CD14-positive monocyte (primary cell): ENCODE results near the gene RAMAC. TPM values are rescaled to one million over a fixed set of nuclear protein-coding genes. Genes with fewer than 3 reads are reported as not detected.
"Not testable (repeated sequence)": the region's sequence is repeated elsewhere in the genome, so short reads cannot be mapped to it uniquely, and the experiment has no call there.

Source experiments
- DNase-seq, 3 donors: peaks; one replicate each; pipeline ENCODE4 v3.0.0-alpha.2; 2011 to 2022
- H2AFZ ChIP-seq: 2 replicates; pipeline ENCODE4 v1.6.0; 2012; ENCODE audit warnings: mild to moderate bottlenecking, low read depth, low read length, inconsistent platforms; ENCODE audit not compliant: insufficient read depth, poor library complexity, severe bottlenecking
- H3K27ac ChIP-seq, 2 donors: 1 replicate in 1 of 2; 2 replicates in 1 of 2; pipeline ENCODE4 v1.5.1; 2012 to 2013; ENCODE audit warnings: low read length in 2 of 2, control low read depth in 1 of 2, inconsistent platforms in 1 of 2, low read depth in 1 of 2, mild to moderate bottlenecking in 1 of 2
- H3K27me3 ChIP-seq, 2 donors: one replicate each; pipeline versions ENCODE4 v1.6.0 to v1.6.1; 2011 to 2013; ENCODE audit warnings: low read length in 2 of 2; ENCODE audit not compliant: control insufficient read depth in 2 of 2, insufficient read depth in 2 of 2
- H3K36me3 ChIP-seq, 2 donors: replicated peaks in 1 of 2; 1 replicate in 1 of 2; 2 replicates in 1 of 2; pipeline versions ENCODE4 v1.5.1 to v1.6.1; 2012 to 2013; ENCODE audit warnings: low read length in 2 of 2, control low read depth in 1 of 2, inconsistent platforms in 1 of 2, mild to moderate bottlenecking in 1 of 2; ENCODE audit not compliant: insufficient read depth in 2 of 2, control insufficient read depth in 1 of 2
- H3K4me1 ChIP-seq, 2 donors: 1 replicate in 1 of 2; 2 replicates in 1 of 2; pipeline versions ENCODE4 v1.5.1 to v1.6.1; 2012 to 2013; ENCODE audit warnings: low read length in 2 of 2, control low read depth in 1 of 2, inconsistent platforms in 1 of 2, mild to moderate bottlenecking in 1 of 2, moderate library complexity in 1 of 2; ENCODE audit not compliant: insufficient read depth in 2 of 2, control insufficient read depth in 1 of 2
- H3K4me2 ChIP-seq: replicated peaks from 2 replicates; pipeline ENCODE3; 2012; ENCODE audit warnings: low read length, moderate library complexity, mild to moderate bottlenecking; ENCODE audit not compliant: poor library complexity, severe bottlenecking; ENCODE audit errors: extremely low read depth
- H3K4me3 ChIP-seq, 3 experiments: fragments of 200-600 bp in 1 of 3; sonication (generic) in 1 of 3; replicated peaks in 1 of 3; 1 replicate in 2 of 3; 2 replicates in 1 of 3; pipeline ENCODE4 v1.5.1; 2011 to 2013; ENCODE audit warnings: low read length in 3 of 3, mild to moderate bottlenecking in 3 of 3, control low read depth in 2 of 3, low read depth in 2 of 3, inconsistent platforms in 1 of 3, moderate library complexity in 1 of 3
- H3K79me2 ChIP-seq: 2 replicates; pipeline ENCODE4 v1.6.0; 2012; ENCODE audit warnings: mild to moderate bottlenecking, control low read depth, inconsistent platforms, low read length, moderate library complexity; ENCODE audit not compliant: insufficient read depth
- H3K9ac ChIP-seq: 2 replicates; pipeline ENCODE4 v1.6.0; 2017; ENCODE audit warnings: low read length, mild to moderate bottlenecking; ENCODE audit not compliant: insufficient read depth, poor library complexity, severe bottlenecking
- H3K9me3 ChIP-seq, 2 donors: replicated peaks in 1 of 2; 1 replicate in 1 of 2; 2 replicates in 1 of 2; pipeline versions ENCODE4 v1.5.1 to v1.6.1; 2012 to 2013; ENCODE audit warnings: low read length in 2 of 2, control low read depth in 1 of 2; ENCODE audit not compliant: control insufficient read depth in 1 of 2, insufficient read depth in 1 of 2
- H4K20me1 ChIP-seq: 2 replicates; pipeline ENCODE4 v1.6.0; 2012; ENCODE audit warnings: mild to moderate bottlenecking, low read length, control low read depth, moderate library complexity; ENCODE audit not compliant: insufficient read depth
- H3K27ac Mint-ChIP-seq, 7 donors: one replicate each; pipeline ENCODE4 v1.8.0; 2020; ENCODE audit warnings: mild to moderate bottlenecking in 7 of 7, mixed read lengths in 7 of 7, moderate library complexity in 6 of 7, inconsistent platforms in 2 of 7
- H3K27me3 Mint-ChIP-seq, 3 donors: one replicate each; pipeline ENCODE4 v1.8.0; 2021 to 2022; ENCODE audit warnings: low read depth in 3 of 3, mild to moderate bottlenecking in 3 of 3, mixed read lengths in 3 of 3, moderate library complexity in 3 of 3, inconsistent platforms in 1 of 3
- H3K36me3 Mint-ChIP-seq, 2 donors: one replicate each; pipeline ENCODE4 v1.8.0; 2020; ENCODE audit warnings: mixed read lengths in 2 of 2, inconsistent platforms in 1 of 2, mild to moderate bottlenecking in 1 of 2
- H3K4me1 Mint-ChIP-seq: one replicate; pipeline ENCODE4 v1.8.0; 2020; ENCODE audit warnings: mild to moderate bottlenecking, mixed read lengths
- H3K4me3 Mint-ChIP-seq, 2 donors: one replicate each; pipeline ENCODE4 v1.8.0; 2020; ENCODE audit warnings: mild to moderate bottlenecking in 2 of 2, mixed read lengths in 2 of 2, moderate library complexity in 1 of 2
- H3K9me3 Mint-ChIP-seq, 7 donors: one replicate each; pipeline ENCODE4 v1.8.0; 2020 to 2022; ENCODE audit warnings: mixed read lengths in 7 of 7, mild to moderate bottlenecking in 6 of 7, moderate library complexity in 6 of 7, inconsistent platforms in 2 of 7
- CTCF ChIP-seq: fragments of 200-600 bp; IDR thresholded peaks from one replicate; pipeline ENCODE4 v1.8.0; 2022; ENCODE audit warnings: antibody characterized with exemption, mild to moderate bottlenecking
- WGBS: methylation state at CpG from one replicate; pipeline ENCODE4 v1.1.5; 2013; ENCODE audit warnings: missing lambda C conversion rate; ENCODE audit not compliant: insufficient coverage; 5-methylcytosine and 5-hydroxymethylcytosine counted together
- intact Hi-C, 2 donors: fragments of 100-400 bp; cut with micrococcal nuclease; formaldehyde crosslinking; loops; one replicate each; pipeline versions ENCODE4 v1.15.0 to v1.15.1; 2023
- polyA plus RNA-seq, 3 donors: library from polyadenylated mRNA; depleted of rRNA in 1 of 3; unstranded in 2 of 3; stranded (reverse) in 1 of 3; fragments of 300-500 nt in 2 of 3; fragments of >200 nt in 1 of 3; fragmentation: Illumina TruSeq in 2 of 3; gene quantifications; 1 replicate in 2 of 3; 2 replicates in 1 of 3; pipeline ENCODE4 v1.2.3, GENCODE V29; 2012 to 2021

The RAMAC gene
- polyA plus RNA-seq, 3 donors, result 6.1 to 39.9 (median 27.7) TPM

- Mint-ChIP-seq H3K4me3 (peak overlapping the region; percentile 85 to 95), H3K4me1 (peaks cover 8% of the 10 kb centered on the region), H3K27ac (peak overlapping the region in 2 of 7 donors; percentile 59 to 63), H3K27me3 (peaks cover 0 to 2% (median 1%) of the 10 kb centered on the region in 3 donors), H3K9me3 (no peaks in the 10 kb centered on the region), H3K36me3 (peaks cover 4 to 5% of the 10 kb centered on the region in 2 donors)
- intact Hi-C loops, result loop anchor here (5.0 to 10.0 kb wide), 4 partner anchors 153 to 468 kb away; no protein-coding TSS in a partner anchor
- Histone ChIP-seq H2AFZ (peak overlapping the region; percentile 63), H3K4me1 (peaks cover 5% of the 10 kb centered on the region in 2 donors), H3K27ac (no peak overlapping the region), H3K79me2 (no peaks in the 10 kb centered on the region), H4K20me1 (no peaks in the 10 kb centered on the region), H3K9me3 (no peaks in the 10 kb centered on the region), H3K4me2 (peak overlapping the region; percentile 64), H3K27me3 (no peaks in the 10 kb centered on the region), H3K9ac (peak overlapping the region; percentile 42), H3K36me3 (peaks cover 4 to 5% of the 10 kb centered on the region in 2 donors), H3K4me3 (peak overlapping the region; percentile 28 to 66 (median 29))
- TF ChIP-seq CTCF, result peak; percentile 66
- 0% methylated on average over 4 of the region's 6 CpGs for WGBS
- DNase-seq, result peak; percentile 28 to 59 (median 45)
These were observed 14.1 kb downstream of the RAMAC start for GRCh38 chr15:82999905-83000671.

GRCh38 chr15:83000672-83001031, 14.6 kb downstream of the RAMAC start:
- Histone ChIP-seq H3K4me3 (peak overlapping the region in 1 of 3 experiments; percentile 66), H3K4me2 (peak overlapping the region; percentile 64)

More at GRCh38 chr15:83000672-83001031, 14.6 kb downstream of the RAMAC start:
- not testable (repeated sequence) for H3K4me1 ChIP-seq, H3K27ac Mint-ChIP-seq, DNase-seq, H3K27ac ChIP-seq, H3K79me2 ChIP-seq, H3K9me3 ChIP-seq, H4K20me1 ChIP-seq, H3K27me3 ChIP-seq, H3K4me1 Mint-ChIP-seq, H3K4me3 Mint-ChIP-seq, H2AFZ ChIP-seq, H3K27me3 Mint-ChIP-seq, H3K9me3 Mint-ChIP-seq
- WGBS, result 100% methylated on average over 1 of the region's 3 CpGs
- intact Hi-C loops, result loop anchor here (5.0 to 10.0 kb wide), 2 partner anchors 153 to 466 kb away; no protein-coding TSS in a partner anchor
- peak; percentile 15 for TF ChIP-seq CTCF
- Histone ChIP-seq H3K36me3 (peaks cover 5 to 11% of the 10 kb centered on the region in 2 donors), H3K9ac (peak overlapping the region; percentile 42)
- H3K36me3 Mint-ChIP-seq, result peaks cover 7 to 11% of the 10 kb centered on the region in 2 donors
